GM23248 (cell line): ENCODE data around the gene MCOLN1. TPM values are rescaled to one million over a fixed set of nuclear protein-coding genes. Genes with fewer than 3 reads are reported as not detected.

Source experiments
- DNase-seq: peaks from one replicate; pipeline ENCODE4 v3.0.0-alpha.2; 2015
- H2AFZ ChIP-seq: fragments of 200-600 bp; sonication (generic); 2 replicates; pipeline ENCODE4 v1.6.1; 2016; ENCODE audit warnings: antibody characterized with exemption
- H3F3A ChIP-seq: fragments of 200-600 bp; sonication (generic); 2 replicates; pipeline ENCODE4 v1.6.1; 2016; ENCODE audit warnings: mild to moderate bottlenecking, antibody characterized with exemption, mixed run types; ENCODE audit not compliant: insufficient read depth
- H3K27ac ChIP-seq: fragments of 200-600 bp; sonication (generic); 2 replicates; pipeline ENCODE4 v1.5.1; 2016; ENCODE audit warnings: mild to moderate bottlenecking
- H3K27me3 ChIP-seq: fragments of 200-600 bp; sonication (generic); replicated peaks from 2 replicates; pipeline ENCODE4 v1.6.1; 2016; ENCODE audit warnings: mild to moderate bottlenecking; ENCODE audit not compliant: insufficient read depth
- H3K36me3 ChIP-seq: fragments of 200-600 bp; sonication (generic); 2 replicates; pipeline ENCODE4 v1.6.1; 2016; ENCODE audit warnings: low read depth, mild to moderate bottlenecking
- H3K4me1 ChIP-seq: fragments of 200-600 bp; sonication (generic); 2 replicates; pipeline ENCODE4 v1.6.1; 2016; ENCODE audit warnings: mild to moderate bottlenecking; ENCODE audit not compliant: insufficient read depth
- H3K4me2 ChIP-seq: fragments of 200-600 bp; sonication (generic); one replicate; pipeline ENCODE4 v1.6.1; 2016; ENCODE audit warnings: mild to moderate bottlenecking; ENCODE audit not compliant: unreplicated experiment
- H3K4me3 ChIP-seq: fragments of 200-600 bp; sonication (generic); 2 replicates; pipeline ENCODE4 v1.5.1; 2016; ENCODE audit warnings: mild to moderate bottlenecking
- H3K79me2 ChIP-seq: fragments of 200-600 bp; sonication (generic); 2 replicates; pipeline ENCODE4 v1.6.1; 2016; ENCODE audit warnings: mild to moderate bottlenecking; ENCODE audit not compliant: insufficient read depth
- H3K9ac ChIP-seq: fragments of 200-600 bp; sonication (generic); 2 replicates; pipeline ENCODE4 v1.6.1; 2016; ENCODE audit warnings: mild to moderate bottlenecking
- H3K9me2 ChIP-seq: fragments of 200-600 bp; sonication (generic); 2 replicates; pipeline ENCODE4 v1.6.1; 2016; ENCODE audit warnings: mixed run types, mild to moderate bottlenecking, moderate library complexity; ENCODE audit not compliant: insufficient read depth
- H3K9me3 ChIP-seq: fragments of 200-600 bp; sonication (generic); one replicate; pipeline ENCODE4 v1.6.1; 2017; ENCODE audit warnings: low read depth
- H4K20me1 ChIP-seq: fragments of 200-600 bp; sonication (generic); 2 replicates; pipeline ENCODE4 v1.6.0; 2016; ENCODE audit not compliant: insufficient read depth
- EZH2 ChIP-seq: fragments of 200-600 bp; sonication (generic); IDR thresholded peaks from 2 replicates; pipeline ENCODE4 v1.6.1; 2018; ENCODE audit warnings: antibody characterized with exemption, mild to moderate bottlenecking; ENCODE audit not compliant: insufficient read depth, poor library complexity, severe bottlenecking
- EZH2phosphoT487 ChIP-seq: fragments of 200-600 bp; sonication (generic); IDR thresholded peaks from 2 replicates; pipeline ENCODE4 v1.6.1; 2018; ENCODE audit warnings: antibody characterized with exemption, moderate library complexity, mild to moderate bottlenecking, low read depth; ENCODE audit not compliant: insufficient read depth
- WGBS, 2 experiments: methylation state at CpG; one replicate each; pipeline ENCODE4 v1.1.6; 2015 to 2017; ENCODE audit warnings: low lambda C conversion rate in 2 of 2, low coverage in 1 of 2; ENCODE audit errors: missing lambda C conversion rate in 2 of 2; 5-methylcytosine and 5-hydroxymethylcytosine counted together
- in situ Hi-C: fragments of 300-500 bp; cut with MboI; formaldehyde crosslinking; loops from 2 replicates; pipeline ENCODE4 v1.15.0; 2020
- polyA plus RNA-seq: library from polyadenylated mRNA; unstranded; fragments of >200 nt; fragmentation: Nextera tagmentation; extraction: Ambion mirVana; gene quantifications from 2 replicates; pipeline ENCODE4 v1.2.1, GENCODE V29; 2016
- total RNA-seq: library from RNA; depleted of rRNA; stranded (reverse); fragments of >200 nt; shearing (Covaris generic); gene quantifications from 2 replicates; pipeline ENCODE4 v1.2.3, GENCODE V29; 2014

MCOLN1 gene
- total and polyA plus RNA-seq, 2 experiments from 2014 or later: 4.9 to 28.6 TPM

DNA sequence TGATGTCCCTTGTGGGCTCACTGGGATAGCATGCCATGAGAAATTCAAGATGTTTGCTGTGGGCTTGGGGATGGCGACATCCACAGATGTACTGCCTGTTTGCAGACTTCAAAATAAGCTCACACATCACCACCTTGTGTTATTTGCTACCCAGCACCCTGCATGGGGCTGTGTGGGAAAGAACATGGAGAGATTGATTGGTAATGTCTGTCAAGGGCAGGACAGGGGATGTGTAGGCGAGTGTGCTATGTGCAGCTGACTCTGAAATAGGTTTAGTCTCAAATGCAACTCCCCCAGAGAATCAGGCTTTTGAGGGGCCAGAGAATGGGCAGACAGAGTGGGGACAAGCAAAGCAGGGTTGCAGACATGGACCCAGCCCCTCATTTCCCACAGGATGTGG, 37.8 kb downstream of the MCOLN1 start:
- Histone ChIP-seq H3K4me3 (no peak overlapping the region), H3K4me2 (no peak overlapping the region), H3K9me2 (no peaks in the 10 kb centered on the region), H2AFZ (no peak overlapping the region), H3K36me3 (peaks cover 4% of the 10 kb centered on the region; the same call in 1 of the 2 replicates), H3K4me1 (no peaks in the 10 kb centered on the region), H3F3A (no peaks in the 10 kb centered on the region), H3K79me2 (no peaks in the 10 kb centered on the region), H3K27ac (no peak overlapping the region), H3K9ac (no peak overlapping the region), H3K9me3 (no peaks in the 10 kb centered on the region), H3K27me3 (no peaks in the 10 kb centered on the region), H4K20me1 (no peaks in the 10 kb centered on the region)
- WGBS, 2 experiments: 98 to 100% methylated on average over 2 of the region's 2 CpGs
- in situ Hi-C loops: loop anchor here (10.0 kb wide), 2 partner anchors 115 to 235 kb away; partner anchors contain the start of gene MCEMP1
- TF ChIP-seq EZH2 (no peak), EZH2phosphoT487 (no peak)
- DNase-seq: no peak

DNA sequence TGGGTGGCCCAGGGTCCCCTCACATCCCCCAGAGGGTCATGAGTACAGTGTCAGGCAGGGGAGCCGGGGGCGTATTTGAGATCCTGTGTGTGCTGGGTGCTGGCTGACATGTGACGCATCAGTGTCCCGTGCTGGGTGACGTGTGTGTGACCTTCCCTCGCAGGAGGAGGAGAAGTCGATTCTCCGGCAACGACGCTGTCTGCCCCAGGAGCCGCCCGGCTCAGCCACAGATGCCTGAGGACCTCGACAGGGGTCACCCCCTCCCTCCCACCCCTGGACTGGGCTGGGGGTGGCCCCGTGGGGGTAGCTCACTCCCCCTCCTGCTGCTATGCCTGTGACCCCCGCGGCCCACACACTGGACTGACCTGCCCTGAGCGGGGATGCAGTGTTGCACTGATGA, 38.9 kb downstream of the MCOLN1 start:
- H3K27me3 ChIP-seq: no peaks in the 10 kb centered on the region
- H3K4me1 ChIP-seq: no peaks in the 10 kb centered on the region
- whole genome bisulfite sequencing, 2 experiments: 86 to 96% methylated on average over 4 to 17 of the region's 17 CpGs
- H2AFZ ChIP-seq: no peak overlapping the region
- no peak overlapping the region for H3K4me3 ChIP-seq
- no peak overlapping the region for H3K27ac ChIP-seq
- H3K9me3 ChIP-seq: no peaks in the 10 kb centered on the region
- H3F3A ChIP-seq: no peaks in the 10 kb centered on the region
- no peaks in the 10 kb centered on the region for H3K9me2 ChIP-seq
- in situ Hi-C loops: loop anchor here (10.0 kb wide), 2 partner anchors 113 to 233 kb away; partner anchors contain the start of gene MCEMP1
- no peak overlapping the region for H3K9ac ChIP-seq
- DNase-seq: no peak
- no peak for TF ChIP-seq EZH2phosphoT487
- H4K20me1 ChIP-seq: no peaks in the 10 kb centered on the region
- peaks cover 4% of the 10 kb centered on the region; the same call in 1 of the 2 replicates for H3K36me3 ChIP-seq
- no peaks in the 10 kb centered on the region for H3K79me2 ChIP-seq
- no peak overlapping the region for H3K4me2 ChIP-seq

GRCh38 chr19:7562646-7563393, 40.4 kb downstream of the MCOLN1 start:
- H3K27ac ChIP-seq: no peak overlapping the region

GRCh38 chr19:7564866-7565265, 42.4 kb downstream of the MCOLN1 start:
- Histone ChIP-seq H3K4me1 (no peaks in the 10 kb centered on the region), H3K9me2 (no peaks in the 10 kb centered on the region), H2AFZ (no peak overlapping the region), H3K9ac (no peak overlapping the region), H3K9me3 (no peaks in the 10 kb centered on the region), H3F3A (no peaks in the 10 kb centered on the region), H3K36me3 (no peaks in the 10 kb centered on the region), H3K27me3 (no peaks in the 10 kb centered on the region), H3K79me2 (no peaks in the 10 kb centered on the region), H3K27ac (no peak overlapping the region), H4K20me1 (no peaks in the 10 kb centered on the region), H3K4me2 (no peak overlapping the region), H3K4me3 (no peak overlapping the region)
- WGBS, 2 experiments: 80 to 88% methylated on average over 4 of the region's 4 CpGs
- DNase-seq: no peak
- TF ChIP-seq EZH2 (no peak), EZH2phosphoT487 (no peak)
- in situ Hi-C loops: loop anchor here (10.0 kb wide), 2 partner anchors 110 to 230 kb away; partner anchors contain the start of gene MCEMP1

More at GRCh38 chr19:7562646-7563393, 40.4 kb downstream of the MCOLN1 start:
- H2AFZ ChIP-seq: no peak overlapping the region
- in situ Hi-C loops: loop anchor here (10.0 kb wide), 2 partner anchors 112 to 232 kb away; partner anchors contain the start of gene MCEMP1
- no peak overlapping the region for H3K4me3 ChIP-seq
- H3F3A ChIP-seq: no peaks in the 10 kb centered on the region
- H3K4me1 ChIP-seq: no peaks in the 10 kb centered on the region
- no peaks in the 10 kb centered on the region for H3K9me2 ChIP-seq
- H3K9me3 ChIP-seq: no peaks in the 10 kb centered on the region
- peak; percentile 10 for DNase-seq
- no peaks in the 10 kb centered on the region for H3K79me2 ChIP-seq
- H3K36me3 ChIP-seq: peaks cover 4% of the 10 kb centered on the region; the same call in 1 of the 2 replicates
- no peak overlapping the region for H3K9ac ChIP-seq
- 47 to 52% methylated on average over 16 of the region's 16 CpGs for WGBS, 2 experiments
- no peak overlapping the region for H3K4me2 ChIP-seq
- no peaks in the 10 kb centered on the region for H4K20me1 ChIP-seq
- TF ChIP-seq EZH2phosphoT487 (no peak), EZH2 (no peak)
- H3K27me3 ChIP-seq: no peaks in the 10 kb centered on the region
